ENCODE results near the gene TMTC1.

DNA sequence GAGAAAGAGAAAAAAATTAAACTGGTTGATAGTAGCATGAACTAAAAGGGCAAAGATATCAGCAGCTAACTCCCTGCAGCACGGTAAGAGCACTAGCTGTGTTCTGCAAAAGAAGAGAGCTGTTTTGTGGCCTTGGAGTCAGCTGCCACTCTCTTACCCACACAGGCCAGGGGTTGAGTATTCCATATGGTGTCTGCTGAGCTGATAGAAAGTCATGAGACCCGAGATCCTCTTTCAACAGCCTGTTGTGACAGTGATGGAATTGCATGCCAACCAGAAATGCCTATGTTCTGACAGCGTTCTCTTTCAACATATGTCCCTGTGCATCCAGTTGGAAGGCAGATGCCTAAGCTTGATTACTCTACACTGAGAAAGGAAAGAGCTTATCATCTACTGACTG is 39.9 kb downstream of the TMTC1 start:
- TF ChIP-seq EZH2phosphoT487 (IDR thresholded peaks at IDR 0.05; ENCODE audit: borderline replicate concordance, low read depth), result no peak
- no peak for TF ChIP-seq RAD21 (IDR thresholded peaks at IDR 0.05; ENCODE audit: low read length)
- TF ChIP-seq POLR2AphosphoS5 (IDR thresholded peaks at IDR 0.05; ENCODE audit: low read depth, low read length), result no peak
- TF ChIP-seq CTCF (IDR thresholded peaks at IDR 0.05), result no peak
- no peak for TF ChIP-seq NFIC (IDR thresholded peaks at IDR 0.05; ENCODE audit: borderline replicate concordance)
- TF ChIP-seq TEAD4 (IDR thresholded peaks at IDR 0.05; ENCODE audit: borderline replicate concordance, insufficient read depth), result no peak
- no peak for TF ChIP-seq RFX5 (IDR thresholded peaks at IDR 0.05; ENCODE audit: low read length)
